Measurements from ENCODE around the gene MANBA. TPM values are rescaled to one million over a fixed set of nuclear protein-coding genes. Genes with fewer than 3 reads are reported as not detected.

The MANBA gene
- total RNA-seq, 2 experiments from 2014 or later: 12.0 to 13.3 TPM

DNA sequence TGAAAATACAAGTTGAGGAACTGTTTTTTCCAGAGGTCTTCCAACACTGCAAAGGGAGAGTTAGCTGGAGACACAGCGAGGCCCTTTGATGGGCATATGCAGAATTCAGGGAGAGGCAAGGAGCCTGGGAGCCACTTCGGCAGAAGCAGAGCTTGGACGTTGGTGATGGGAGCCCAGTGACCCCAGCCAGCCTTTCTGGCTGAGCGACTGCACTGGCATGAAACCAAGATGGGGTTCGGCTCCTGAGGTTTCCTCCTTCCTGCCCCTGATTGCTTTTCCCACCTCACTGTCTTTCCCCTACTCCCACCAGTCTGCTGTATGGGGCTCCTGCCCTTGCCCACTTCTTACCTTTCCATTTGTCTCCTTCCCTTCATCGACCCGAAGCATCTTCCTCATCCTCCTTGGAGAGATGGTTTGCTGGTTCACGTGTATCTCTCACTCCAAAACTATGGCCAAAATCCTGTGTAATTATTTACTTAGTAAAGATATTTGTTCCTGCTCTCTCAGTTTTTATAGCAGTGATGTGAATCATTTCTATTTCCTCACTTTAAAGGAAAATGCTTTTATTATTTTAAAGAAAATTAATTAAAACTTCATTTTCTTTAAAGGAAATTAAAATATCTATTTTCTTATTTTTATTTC lies 159.1 kb downstream of the MANBA start:
- intact Hi-C loops (cut with DNase I, micrococcal nuclease): no loop called here
- Mint-ChIP-seq H3K36me3 (ENCODE audit: low read depth) (peaks cover 74% of the 10 kb centered on the region), H3K27me3 (no peaks in the 10 kb centered on the region), H3K27ac (no peak overlapping the region), H3K9me3 (ENCODE audit: low read depth) (no peaks in the 10 kb centered on the region), H3K4me1 (peaks cover 58% of the 10 kb centered on the region), H3K4me3 (no peak overlapping the region)
- POLR2A ChIA-PET: no interaction called here
- ATAC-seq (no peak), DNase-seq (no peak)
- CTCF ChIA-PET: interaction anchor here (0.8 kb wide), 1 partner anchor 27 kb away, joined by 3 read pairs; no protein-coding TSS in a partner anchor

DNA sequence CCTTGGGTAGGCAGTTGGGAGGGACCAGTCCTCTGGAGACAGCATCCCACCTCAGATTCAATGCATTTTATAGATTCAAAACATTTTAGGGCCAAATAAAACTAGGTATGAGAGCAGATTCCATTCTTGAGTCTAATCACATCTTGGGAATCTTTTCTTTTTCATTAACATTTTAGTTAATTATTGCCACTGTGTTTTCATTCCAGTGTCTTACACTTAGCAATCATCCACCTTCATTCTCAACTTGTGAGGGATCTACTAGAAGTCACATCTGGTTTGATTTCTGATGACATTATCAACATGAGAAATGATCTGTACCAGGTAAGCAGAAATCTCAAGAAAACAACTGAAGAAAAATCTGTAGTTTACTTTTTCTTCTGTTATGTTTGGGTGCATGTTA lies 160.1 kb downstream of the MANBA start:
- Mint-ChIP-seq H3K9me3 (ENCODE audit: low read depth) (no peaks in the 10 kb centered on the region), H3K4me3 (no peak overlapping the region), H3K36me3 (ENCODE audit: low read depth) (peaks cover 77% of the 10 kb centered on the region), H3K27ac (peak overlapping the region; percentile 59), H3K4me1 (peaks cover 62% of the 10 kb centered on the region), H3K27me3 (no peaks in the 10 kb centered on the region)
- intact Hi-C loops (cut with DNase I, micrococcal nuclease): no loop called here
- POLR2A ChIA-PET: no interaction called here
- ATAC-seq: no peak
- CTCF ChIA-PET: interaction anchor here (1.2 to 1.4 kb wide), 2 partner anchors 26 to 95 kb away, joined by 3 read pairs; no protein-coding TSS in a partner anchor
- no peak for DNase-seq

DNA sequence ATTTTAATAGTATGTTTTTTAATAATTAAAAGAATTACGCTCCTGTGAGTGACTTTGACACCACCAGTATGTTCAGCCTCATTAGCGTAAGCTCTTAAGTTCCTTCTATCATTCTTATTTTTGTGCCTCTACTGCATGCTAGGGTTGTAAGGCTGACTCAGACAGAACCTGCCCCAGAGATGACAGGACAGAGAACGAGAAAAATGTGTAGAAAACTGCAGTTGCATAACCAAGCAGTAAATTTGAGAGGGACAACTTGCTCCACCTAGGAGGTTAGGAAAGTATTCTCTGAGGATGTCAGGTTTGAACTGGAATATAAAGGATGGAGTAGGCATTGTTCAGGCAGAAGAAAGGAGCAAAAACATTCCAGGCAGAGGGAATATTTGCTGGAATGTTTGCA lies 160.9 kb downstream of the MANBA start:
- ATAC-seq (no peak), DNase-seq (no peak)
- intact Hi-C loops (cut with DNase I, micrococcal nuclease): loop anchor here (1.0 to 2.0 kb wide), 2 partner anchors 12 to 35 kb away; no protein-coding TSS in a partner anchor
- ChIA-PET CTCF (interaction anchor here (0.7 to 1.4 kb wide), 3 partner anchors 15 to 95 kb away, joined by 3 read pairs; no protein-coding TSS in a partner anchor), POLR2A (no interaction called here)
- Mint-ChIP-seq H3K27me3 (no peaks in the 10 kb centered on the region), H3K27ac (peak overlapping the region; percentile 40), H3K36me3 (ENCODE audit: low read depth) (peaks cover 76% of the 10 kb centered on the region), H3K4me1 (peaks cover 66% of the 10 kb centered on the region), H3K9me3 (ENCODE audit: low read depth) (no peaks in the 10 kb centered on the region), H3K4me3 (no peak overlapping the region)

DNA sequence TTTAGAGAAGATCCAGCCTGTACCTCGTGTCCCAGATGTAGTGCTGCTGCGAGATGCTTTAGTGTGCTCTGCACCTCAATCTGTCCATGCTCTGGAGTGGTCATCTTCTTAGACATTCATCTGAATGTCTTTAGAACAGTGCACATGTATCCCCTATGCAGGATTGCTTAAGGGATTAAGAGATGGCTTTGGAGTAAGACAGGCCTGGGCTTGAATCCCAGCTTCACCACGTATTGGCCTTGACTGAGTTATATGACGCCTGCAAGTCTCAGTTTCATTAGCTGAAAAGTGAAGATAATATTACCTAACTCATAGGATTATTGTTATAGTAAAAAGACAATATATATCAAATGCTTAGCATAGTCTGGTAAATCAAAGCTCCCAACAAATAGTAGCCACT lies 161.3 kb downstream of the MANBA start:
- peaks cover 68% of the 10 kb centered on the region for H3K4me1 Mint-ChIP-seq
- peaks cover 75% of the 10 kb centered on the region for H3K36me3 Mint-ChIP-seq (ENCODE audit: low read depth)
- H3K4me3 Mint-ChIP-seq: no peak overlapping the region
- intact Hi-C loops (cut with DNase I, micrococcal nuclease): loop anchor here (1.0 to 2.0 kb wide), 2 partner anchors 13 to 35 kb away; no protein-coding TSS in a partner anchor
- no peaks in the 10 kb centered on the region for H3K9me3 Mint-ChIP-seq (ENCODE audit: low read depth)
- DNase-seq (no peak), ATAC-seq (peak; percentile 4)
- H3K27ac Mint-ChIP-seq: peak overlapping the region; percentile 90
- POLR2A ChIA-PET: interaction anchor here (1.0 kb wide), 1 partner anchor 228 kb away, joined by 3 read pairs; the partner anchor contains the start of gene UBE2D3
- CTCF ChIA-PET: interaction anchor here (0.7 to 1.4 kb wide), 4 partner anchors 12 to 94 kb away, joined by 3 read pairs; no protein-coding TSS in a partner anchor
- no peaks in the 10 kb centered on the region for H3K27me3 Mint-ChIP-seq

DNA sequence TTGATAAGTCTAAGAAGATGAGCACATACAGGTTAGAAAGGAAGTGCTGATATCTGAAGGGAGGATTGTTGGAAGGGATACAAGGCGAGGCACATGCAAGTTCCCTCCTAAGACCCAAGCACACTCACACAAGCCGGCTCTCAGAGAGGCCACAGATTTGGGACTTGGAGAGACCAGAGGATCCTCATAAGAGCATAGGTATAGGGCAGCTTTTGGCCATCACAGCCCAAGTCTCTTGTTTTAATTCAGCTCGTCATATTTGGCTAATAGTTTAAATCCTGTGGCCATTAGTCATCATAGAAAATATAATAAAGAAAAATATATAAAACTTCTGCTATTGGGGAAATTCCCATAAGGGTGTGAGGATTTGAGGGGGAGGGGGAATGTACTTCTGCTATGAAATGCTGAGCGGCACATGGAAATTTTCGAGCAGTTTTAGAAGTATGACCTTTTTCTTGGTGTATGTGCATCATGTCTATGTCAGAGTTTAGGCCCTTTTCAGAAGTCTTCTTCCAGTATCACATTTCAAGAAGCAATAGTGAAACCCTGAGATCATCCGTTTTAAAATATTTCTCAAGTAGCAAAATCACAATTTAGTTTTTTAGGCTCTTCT lies 161.9 kb downstream of the MANBA start:
- ATAC-seq: peak; percentile 68
- peak; percentile 56 for DNase-seq

DNA sequence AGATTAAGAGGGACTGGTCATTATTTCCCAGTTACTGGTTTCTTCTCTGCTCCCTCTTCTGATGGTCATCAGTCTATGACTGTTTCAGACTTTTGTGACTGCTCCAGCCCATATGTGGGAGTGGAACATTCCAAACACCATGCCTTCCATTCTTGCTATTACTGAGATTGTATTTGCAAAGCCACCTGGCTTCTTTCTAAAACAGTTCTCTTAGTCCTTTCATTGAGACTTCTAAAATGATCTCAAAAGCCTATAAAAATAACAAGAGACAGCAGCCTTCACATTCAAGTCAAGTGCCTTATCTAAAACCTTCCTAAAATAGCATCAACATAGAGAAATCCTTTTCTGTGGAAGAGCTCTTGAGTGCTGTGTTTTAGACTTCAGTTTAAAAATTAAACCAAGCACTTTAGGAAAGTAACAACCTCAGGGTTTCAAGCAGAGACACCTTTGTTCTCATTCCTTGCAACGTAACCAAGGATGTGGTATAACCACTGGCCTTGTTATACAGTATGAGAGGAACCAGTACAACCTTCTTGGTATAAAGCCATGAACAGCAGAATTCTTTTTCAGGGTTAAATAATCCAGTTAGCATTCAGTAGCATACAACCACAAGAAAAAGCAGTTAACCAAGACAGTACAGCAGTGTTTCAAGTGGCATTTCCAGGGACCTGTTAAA lies 162.5 kb downstream of the MANBA start:
- CTCF ChIA-PET: interaction anchor here (1.0 kb wide), 1 partner anchor 13 kb away, joined by 3 read pairs; no protein-coding TSS in a partner anchor
- Mint-ChIP-seq H3K4me1 (peaks cover 70% of the 10 kb centered on the region), H3K4me3 (peak overlapping the region; percentile 18), H3K27me3 (no peaks in the 10 kb centered on the region), H3K36me3 (ENCODE audit: low read depth) (peaks cover 77% of the 10 kb centered on the region), H3K9me3 (ENCODE audit: low read depth) (no peaks in the 10 kb centered on the region), H3K27ac (peak overlapping the region; percentile 90)
- intact Hi-C loops (cut with DNase I, micrococcal nuclease): loop anchor here in 1 of 2 experiments (1.0 to 2.0 kb wide), 2 partner anchors 12 to 33 kb away; no protein-coding TSS in a partner anchor
- POLR2A ChIA-PET: interaction anchor here (0.6 to 1.0 kb wide), 2 partner anchors 15 to 230 kb away, joined by 3 read pairs; partner anchors contain the start of gene UBE2D3
- no peak for DNase-seq
- peak; percentile 68 for ATAC-seq

More for the DNA sequence above, 161.9 kb downstream of the MANBA start:
- Mint-ChIP-seq H3K27ac (peak overlapping the region; percentile 90), H3K4me3 (peak overlapping the region; percentile 18), H3K4me1 (peaks cover 71% of the 10 kb centered on the region), H3K27me3 (no peaks in the 10 kb centered on the region), H3K36me3 (ENCODE audit: low read depth) (peaks cover 78% of the 10 kb centered on the region), H3K9me3 (ENCODE audit: low read depth) (no peaks in the 10 kb centered on the region)
- intact Hi-C loops (cut with DNase I, micrococcal nuclease): loop anchor here (1.0 to 2.0 kb wide), 3 partner anchors 13 to 34 kb away; no protein-coding TSS in a partner anchor
- CTCF ChIA-PET: interaction anchor here (1.0 kb wide), 1 partner anchor 13 kb away, joined by 3 read pairs; no protein-coding TSS in a partner anchor
- POLR2A ChIA-PET: interaction anchor here (1.0 kb wide), 1 partner anchor 229 kb away, joined by 3 read pairs; the partner anchor contains the start of gene UBE2D3

DNA sequence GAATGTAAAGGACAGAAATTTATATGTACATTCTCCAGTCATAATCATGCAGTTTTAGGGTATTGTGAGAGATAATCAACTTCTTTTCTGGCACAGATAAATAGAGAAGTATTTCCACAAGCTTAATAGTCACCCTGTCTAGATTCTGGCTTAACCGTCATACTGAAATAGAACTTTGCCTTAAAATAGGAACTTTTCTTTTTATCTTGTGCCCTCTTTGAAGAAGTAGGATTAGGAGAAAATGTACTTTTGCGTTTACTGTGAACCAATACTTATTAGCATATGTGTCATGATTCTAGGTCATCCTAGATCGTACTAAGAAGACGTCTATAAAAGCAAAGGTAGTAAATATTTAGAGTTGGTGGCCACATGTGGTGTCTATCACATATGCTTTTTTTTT lies 164.2 kb downstream of the MANBA start:
- ATAC-seq: no peak
- H3K27me3 Mint-ChIP-seq: no peaks in the 10 kb centered on the region
- POLR2A ChIA-PET: no interaction called here
- no peak overlapping the region for H3K4me3 Mint-ChIP-seq
- H3K4me1 Mint-ChIP-seq: peaks cover 87% of the 10 kb centered on the region
- H3K9me3 Mint-ChIP-seq (ENCODE audit: low read depth): peaks cover under 1% of the 10 kb centered on the region
- H3K36me3 Mint-ChIP-seq (ENCODE audit: low read depth): peaks cover 84% of the 10 kb centered on the region
- H3K27ac Mint-ChIP-seq: peak overlapping the region; percentile 40
- intact Hi-C loops (cut with DNase I, micrococcal nuclease): loop anchor here in 1 of 2 experiments (1.0 kb wide), 1 partner anchor 10 kb away; no protein-coding TSS in a partner anchor
- DNase-seq: no peak
- CTCF ChIA-PET: no interaction called here

DNA sequence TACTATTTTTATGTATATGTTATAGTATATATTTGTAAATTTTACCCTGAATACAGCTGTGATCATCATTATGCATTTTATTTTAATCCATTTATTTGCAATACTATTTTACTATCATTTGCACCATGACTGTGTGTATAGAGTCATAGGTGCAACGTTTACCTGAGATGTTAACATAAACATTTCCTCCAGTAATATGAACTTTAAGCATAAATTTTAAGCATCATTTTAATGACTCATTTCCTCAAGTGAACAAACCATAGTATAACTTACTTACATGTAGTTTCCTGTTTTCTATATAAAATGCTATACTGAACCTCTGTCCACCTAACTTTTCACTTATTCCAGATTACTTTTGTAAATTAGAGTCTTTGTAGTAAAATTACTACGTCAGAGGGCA lies 166.8 kb downstream of the MANBA start:
- CTCF ChIA-PET: interaction anchor here (1.0 to 1.6 kb wide), 2 partner anchors 14 to 163 kb away, joined by 3 read pairs; no protein-coding TSS in a partner anchor
- Mint-ChIP-seq H3K9me3 (ENCODE audit: low read depth) (peaks cover 2% of the 10 kb centered on the region), H3K36me3 (ENCODE audit: low read depth) (peaks cover 88% of the 10 kb centered on the region), H3K4me1 (peaks cover 90% of the 10 kb centered on the region), H3K27ac (peak overlapping the region; percentile 61), H3K27me3 (no peaks in the 10 kb centered on the region), H3K4me3 (no peak overlapping the region)
- peak; percentile 17 for ATAC-seq
- intact Hi-C loops (cut with DNase I, micrococcal nuclease): no loop called here
- POLR2A ChIA-PET: no interaction called here
- DNase-seq: no peak

DNA sequence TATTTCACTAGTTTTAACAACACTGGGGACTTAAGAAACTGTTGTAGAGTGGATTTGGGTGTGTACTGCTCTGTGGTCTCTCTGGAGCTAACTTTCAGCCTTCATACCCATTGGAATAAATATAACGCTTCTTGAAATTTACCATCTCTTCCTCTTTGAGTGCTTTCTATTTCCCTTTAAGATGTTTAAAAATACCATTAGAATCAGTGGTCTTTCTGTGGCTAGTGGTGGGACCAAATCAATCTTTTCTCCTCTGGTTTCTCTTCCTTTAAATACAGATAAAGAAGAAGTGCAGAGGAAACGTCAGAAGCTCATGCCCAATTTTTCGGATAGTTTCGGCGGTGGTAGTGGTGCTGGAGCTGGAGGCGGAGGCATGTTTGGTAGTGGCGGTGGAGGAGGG lies 167.6 kb downstream of the MANBA start:
- Mint-ChIP-seq H3K36me3 (ENCODE audit: low read depth) (peaks cover 86% of the 10 kb centered on the region), H3K27me3 (no peaks in the 10 kb centered on the region), H3K27ac (peak overlapping the region; percentile 52), H3K4me3 (no peak overlapping the region), H3K9me3 (ENCODE audit: low read depth) (peaks cover 2% of the 10 kb centered on the region), H3K4me1 (peaks cover 90% of the 10 kb centered on the region)
- no peak for ATAC-seq
- intact Hi-C loops (cut with DNase I, micrococcal nuclease): no loop called here
- CTCF ChIA-PET: interaction anchor here (0.6 to 1.6 kb wide), 4 partner anchors 10 to 162 kb away, joined by 3 read pairs; no protein-coding TSS in a partner anchor
- POLR2A ChIA-PET: interaction anchor here (0.7 kb wide), 1 partner anchor 26 kb away, joined by 3 read pairs; no protein-coding TSS in a partner anchor
- no peak for DNase-seq

DNA sequence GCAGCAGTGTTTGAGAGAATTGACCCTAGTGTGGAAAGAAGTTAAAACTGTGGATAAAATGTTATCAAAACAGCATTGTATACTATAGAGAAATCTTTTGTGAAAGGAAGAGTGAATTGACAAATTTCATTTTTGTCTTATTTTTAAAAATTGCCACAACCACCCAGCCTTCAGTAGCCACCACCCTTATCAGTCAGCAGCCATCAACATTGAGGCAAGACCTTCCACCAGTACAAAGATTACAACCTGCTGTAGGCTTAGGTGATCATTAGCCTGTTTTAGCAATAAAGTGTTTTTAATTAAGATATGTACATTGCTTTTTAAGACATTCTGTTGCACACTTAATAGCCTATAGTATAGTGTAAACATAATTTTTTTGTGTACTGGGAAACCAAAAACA lies 168.5 kb downstream of the MANBA start:
- DNase-seq (no peak), ATAC-seq (no peak)
- ChIA-PET CTCF (interaction anchor here (1.6 kb wide), 1 partner anchor 12 kb away, joined by 3 read pairs; no protein-coding TSS in a partner anchor), POLR2A (no interaction called here)
- Mint-ChIP-seq H3K36me3 (ENCODE audit: low read depth) (peaks cover 86% of the 10 kb centered on the region), H3K4me3 (no peak overlapping the region), H3K27ac (peak overlapping the region; percentile 52), H3K27me3 (no peaks in the 10 kb centered on the region), H3K4me1 (peaks cover 90% of the 10 kb centered on the region), H3K9me3 (ENCODE audit: low read depth) (peaks cover 2% of the 10 kb centered on the region)
- intact Hi-C loops (cut with DNase I, micrococcal nuclease): no loop called here

DNA sequence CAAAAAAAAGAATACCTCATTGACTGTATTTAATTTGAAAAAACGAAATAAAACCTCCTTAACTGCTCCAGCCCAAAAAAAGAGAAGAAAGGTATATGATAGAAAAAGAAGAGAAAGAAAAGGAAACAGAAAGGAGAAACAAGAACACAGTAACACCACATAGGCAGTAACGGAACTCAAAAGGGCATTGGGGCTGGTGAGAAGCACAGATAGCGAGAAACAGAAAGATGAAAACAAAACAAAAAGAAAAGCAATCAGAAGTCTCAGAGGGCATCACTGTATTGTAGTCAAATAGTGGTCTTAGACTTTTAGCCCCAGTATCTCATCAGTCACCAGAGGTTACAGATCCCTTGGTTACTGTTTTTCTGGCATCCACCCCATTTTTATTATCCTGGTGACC lies 171.0 kb downstream of the MANBA start:
- no peak for ATAC-seq
- peaks cover 2% of the 10 kb centered on the region for H3K9me3 Mint-ChIP-seq (ENCODE audit: low read depth)
- DNase-seq: no peak
- peak overlapping the region; percentile 40 for H3K27ac Mint-ChIP-seq
- peaks cover 96% of the 10 kb centered on the region for H3K4me1 Mint-ChIP-seq
- CTCF ChIA-PET: interaction anchor here (0.7 kb wide), 1 partner anchor 10 kb away, joined by 4 read pairs; no protein-coding TSS in a partner anchor
- no peak overlapping the region for H3K4me3 Mint-ChIP-seq
- POLR2A ChIA-PET: no interaction called here
- intact Hi-C loops (cut with DNase I, micrococcal nuclease): loop anchor here in 1 of 2 experiments (5.0 kb wide), 2 partner anchors 37 to 38 kb away; no protein-coding TSS in a partner anchor
- H3K27me3 Mint-ChIP-seq: no peaks in the 10 kb centered on the region
- peaks cover 91% of the 10 kb centered on the region for H3K36me3 Mint-ChIP-seq (ENCODE audit: low read depth)
